NCI-H2107 treated with DMSO at 0.1 percent for 48 hours (cell line): ENCODE data around the gene BCAS3.
"Not testable (repeated sequence)": the region's sequence is repeated elsewhere in the genome, so short reads cannot be mapped to it uniquely, and the experiment has no call there.

Experiments used
- DNase-seq: peaks from one replicate; lab custom pipeline; 2025; ENCODE audit not compliant: unreplicated experiment; lab: John Stamatoyannopoulos, UW

Gene BCAS3

GRCh38 chr17:60863892-60864707 lies 186.4 kb downstream of the BCAS3 start:
- no peak for DNase-seq

- no peak for DNase-seq
Measured at GRCh38 chr17:60864708-60865005, 187.0 kb downstream of the BCAS3 start.

- DNase-seq = no peak
Measured at GRCh38 chr17:60874772-60875171, 197.1 kb downstream of the BCAS3 start.

DNA sequence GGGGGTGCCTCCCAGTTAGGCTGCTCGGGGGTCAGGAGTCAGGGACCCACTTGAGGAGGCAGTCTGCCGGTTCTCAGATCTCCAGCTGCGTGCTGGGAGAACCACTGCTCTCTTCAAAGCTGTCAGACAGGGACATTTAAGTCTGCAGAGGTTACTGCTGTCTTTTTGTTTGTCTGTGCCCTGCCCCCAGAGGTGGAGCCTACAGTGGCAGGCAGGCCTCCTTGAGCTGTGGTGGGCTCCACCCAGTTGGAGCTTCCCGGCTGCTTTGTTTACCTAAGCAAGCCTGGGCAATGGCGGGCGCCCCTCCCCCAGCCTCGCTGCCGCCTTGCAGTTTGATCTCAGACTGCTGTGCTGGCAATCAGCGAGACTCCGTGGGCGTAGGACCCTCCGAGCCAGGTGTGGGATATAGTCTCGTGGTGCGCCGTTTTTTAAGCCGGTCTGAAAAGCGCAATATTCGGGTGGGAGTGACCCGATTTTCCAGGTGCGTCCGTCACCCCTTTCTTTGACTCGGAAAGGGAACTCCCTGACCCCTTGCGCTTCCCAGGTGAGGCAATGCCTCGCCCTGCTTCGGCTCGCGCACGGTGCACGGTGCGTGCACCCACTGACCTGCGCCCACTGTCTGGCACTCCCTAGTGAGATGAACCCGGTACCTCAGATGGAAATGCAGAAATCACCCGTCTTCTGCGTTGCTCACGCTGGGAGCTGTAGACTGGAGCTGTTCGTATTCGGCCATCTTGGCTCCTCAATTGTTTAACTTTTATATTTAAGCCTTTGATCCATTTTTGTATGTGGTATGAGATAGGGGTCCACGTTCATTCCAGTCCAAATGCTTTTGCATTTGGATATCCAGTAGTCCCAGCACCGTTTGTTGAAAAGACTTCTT lies 209.3 kb downstream of the BCAS3 start:
- DNase-seq = not testable (repeated sequence)

GRCh38 chr17:60887614-60888028 lies 210.0 kb downstream of the BCAS3 start:
- DNase-seq = no peak

- no peak for DNase-seq
Measured at GRCh38 chr17:60888812-60889709, 211.4 kb downstream of the BCAS3 start.

- DNase-seq = no peak
Measured at GRCh38 chr17:60891149-60891548, 213.5 kb downstream of the BCAS3 start.

GRCh38 chr17:60893475-60893874 lies 215.8 kb downstream of the BCAS3 start:
- no peak for DNase-seq

GRCh38 chr17:60896996-60897395 lies 219.3 kb downstream of the BCAS3 start:
- no peak for DNase-seq

- no peak for DNase-seq
Measured at GRCh38 chr17:60899115-60899514, 221.5 kb downstream of the BCAS3 start.

- DNase-seq = no peak
Measured at GRCh38 chr17:60900688-60901087, 223.0 kb downstream of the BCAS3 start.

GRCh38 chr17:60901242-60901641 lies 223.6 kb downstream of the BCAS3 start:
- no peak for DNase-seq

DNA sequence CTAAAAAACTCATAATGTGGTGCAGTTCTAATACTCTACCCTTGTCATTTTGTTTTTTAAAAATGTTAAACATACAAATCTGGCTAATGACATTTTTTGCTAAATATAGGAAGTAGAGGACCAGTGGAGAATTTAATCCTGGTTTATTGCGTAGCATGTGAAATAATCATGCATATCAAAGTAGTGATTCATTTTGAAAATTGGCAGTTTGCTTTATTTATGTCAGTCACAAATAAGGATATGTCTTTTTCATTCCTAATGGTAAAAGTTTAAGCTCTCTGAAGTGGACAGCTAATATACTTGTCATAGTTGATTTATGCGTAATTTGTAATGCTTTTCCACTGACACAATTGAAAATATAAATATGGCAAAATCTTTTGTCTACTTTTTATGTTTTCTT lies 224.2 kb downstream of the BCAS3 start:
- DNase-seq = no peak

- no peak for DNase-seq
Measured at GRCh38 chr17:60902399-60902798, 224.7 kb downstream of the BCAS3 start.

- no peak for DNase-seq
Measured at GRCh38 chr17:60904582-60904981, 226.9 kb downstream of the BCAS3 start.

- no peak for DNase-seq
Measured at GRCh38 chr17:60905709-60906108, 228.1 kb downstream of the BCAS3 start.

- no peak for DNase-seq
Measured at GRCh38 chr17:60908324-60908723, 230.7 kb downstream of the BCAS3 start.

GRCh38 chr17:60909405-60909804 lies 231.8 kb downstream of the BCAS3 start:
- no peak for DNase-seq

- no peak for DNase-seq
Measured at GRCh38 chr17:60910415-60910814, 232.8 kb downstream of the BCAS3 start.

DNA sequence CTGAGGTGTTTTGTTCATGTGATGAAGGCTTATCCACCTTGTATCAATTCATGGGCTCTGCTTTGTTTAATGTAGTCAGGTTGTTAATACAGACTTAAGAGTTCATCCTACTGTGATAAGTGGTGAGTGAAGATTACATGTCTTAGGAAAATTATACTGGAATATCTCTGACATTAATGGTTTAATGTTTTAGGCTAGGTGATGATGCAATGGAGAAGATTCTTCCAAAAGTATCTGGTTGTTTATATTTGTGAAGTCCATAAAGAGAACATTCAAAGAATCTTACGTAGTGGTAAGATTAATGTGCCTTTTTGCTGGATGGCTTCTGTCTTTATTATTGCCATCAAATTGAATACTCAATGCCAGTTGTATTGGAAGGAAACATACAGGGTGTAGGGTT lies 236.4 kb downstream of the BCAS3 start:
- no peak for DNase-seq

- no peak for DNase-seq
Measured at GRCh38 chr17:60916043-60916442, 238.4 kb downstream of the BCAS3 start.
